HG02571 (cell line): Measurements from ENCODE around the gene ADCYAP1R1.

ENCODE experiments used
- ATAC-seq: cut with Tn5 transposase; IDR thresholded peaks from one replicate; pipeline ENCODE4 v1.9.1; 2021; ENCODE audit warnings: mild to moderate bottlenecking, moderate library complexity; ENCODE audit not compliant: unreplicated experiment

Gene ADCYAP1R1

DNA sequence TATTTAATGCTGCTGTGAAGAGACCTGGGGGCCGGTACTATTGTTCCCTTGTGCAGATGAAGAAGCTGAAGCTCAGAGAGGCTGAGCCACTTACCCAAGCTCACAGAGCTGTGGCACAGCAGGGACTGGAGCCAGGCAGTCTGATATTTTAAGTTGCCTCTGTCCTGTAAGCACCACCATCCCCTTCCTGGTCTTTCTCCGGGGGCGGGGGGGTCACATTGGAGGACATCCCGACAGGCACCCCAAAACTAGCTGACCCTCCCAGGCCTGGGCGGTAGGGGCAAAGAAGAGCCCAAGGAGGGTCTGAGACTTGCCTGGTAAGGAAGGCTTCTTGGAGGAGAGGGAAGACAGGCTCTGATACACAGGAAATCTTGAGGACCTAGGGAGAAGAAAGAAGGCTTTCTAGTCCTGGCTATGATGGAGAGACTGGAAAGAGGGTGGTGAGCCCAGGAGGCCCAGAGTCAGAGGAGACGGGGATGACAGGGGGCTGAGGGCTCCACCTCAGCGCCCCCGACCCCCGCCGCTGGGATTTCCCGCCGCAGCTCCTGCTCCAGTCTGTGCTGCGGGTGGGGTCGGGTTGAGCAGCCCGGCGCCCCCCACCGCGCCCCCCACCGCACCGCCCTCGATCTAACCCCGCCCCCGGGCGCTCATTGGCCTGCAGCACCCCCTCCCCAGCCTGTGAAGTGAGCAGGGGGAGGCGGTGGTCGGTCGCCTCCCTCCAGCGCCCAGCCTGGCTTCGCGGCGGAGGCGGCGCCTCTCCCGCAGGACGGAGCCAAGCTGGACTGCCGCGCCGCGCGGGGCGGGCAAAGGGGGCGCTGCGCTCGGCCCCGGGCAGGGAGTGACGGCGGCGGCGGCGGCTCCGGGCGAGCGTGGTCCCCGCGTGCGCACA is at the start of gene ADCYAP1R1:
TSS of gene ADCYAP1R1 (plus strand) at position 711 of the 889 bp plus-strand sequence. CDS start 10,957 bp downstream, outside the sequence.
- ATAC-seq: no peak

DNA sequence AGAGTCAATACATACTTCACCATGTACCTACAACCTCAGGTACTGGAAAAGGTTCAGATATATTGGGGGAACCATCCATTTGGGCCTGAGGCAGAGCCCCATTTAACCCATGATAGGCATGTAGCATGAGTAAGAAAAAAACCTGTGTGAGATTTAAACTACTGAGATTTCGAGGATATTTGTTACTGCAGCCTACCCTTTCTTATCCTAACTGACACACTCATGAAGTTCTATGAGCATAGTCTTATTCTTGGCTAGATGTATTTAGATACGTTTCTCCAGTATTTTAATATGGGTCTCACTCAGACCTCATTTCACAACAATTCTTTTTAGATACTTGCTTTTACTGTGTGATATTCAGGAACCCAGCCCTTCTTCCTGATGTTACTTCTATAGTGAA is 49.0 kb upstream of the ADCYAP1R1 start:
- no peak for ATAC-seq

- no peak for ATAC-seq
Measured at GRCh38 chr7:31003721-31004120, 48.4 kb upstream of the ADCYAP1R1 start.

DNA sequence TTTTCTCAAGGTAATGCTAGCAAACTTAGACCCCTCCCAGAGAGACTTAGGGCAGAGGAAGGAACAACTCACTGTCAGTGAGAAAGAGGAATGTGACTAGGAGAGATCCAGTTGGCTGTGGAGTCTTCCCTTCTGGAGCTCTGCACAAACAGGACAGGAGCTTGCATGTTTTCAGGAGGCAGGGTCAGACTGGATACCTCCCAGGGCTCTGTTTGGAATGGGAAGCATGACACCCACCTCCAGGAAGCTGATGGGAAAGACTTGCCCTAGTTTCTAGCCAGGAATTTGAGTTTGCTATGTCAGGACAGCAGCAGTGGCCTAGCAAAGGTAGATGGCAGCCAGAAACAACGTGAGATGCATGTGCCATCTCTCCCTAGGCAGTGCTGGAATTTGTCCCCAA is 47.7 kb upstream of the ADCYAP1R1 start:
- no peak for ATAC-seq

DNA sequence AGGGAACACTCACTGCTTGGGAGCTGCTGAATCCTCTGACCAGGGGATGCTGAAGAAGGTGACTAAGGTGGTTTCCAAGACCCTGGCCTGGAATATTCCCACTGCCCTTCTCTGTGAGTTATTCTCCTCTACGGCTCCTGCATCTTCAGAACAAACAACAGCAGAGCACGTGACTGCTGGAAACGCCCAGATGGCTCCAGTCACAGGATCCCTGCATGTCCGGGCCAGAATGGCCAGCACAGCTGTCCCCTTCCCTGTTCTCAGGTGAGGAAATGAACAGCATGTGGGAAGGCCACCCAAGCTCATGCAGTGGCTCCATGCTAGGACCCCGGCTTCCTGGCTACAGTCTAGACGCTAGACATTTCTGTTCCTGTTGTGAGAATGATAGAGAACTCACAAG is 45.3 kb upstream of the ADCYAP1R1 start:
- no peak for ATAC-seq

GRCh38 chr7:31007634-31008033 is 44.5 kb upstream of the ADCYAP1R1 start:
- no peak for ATAC-seq

DNA sequence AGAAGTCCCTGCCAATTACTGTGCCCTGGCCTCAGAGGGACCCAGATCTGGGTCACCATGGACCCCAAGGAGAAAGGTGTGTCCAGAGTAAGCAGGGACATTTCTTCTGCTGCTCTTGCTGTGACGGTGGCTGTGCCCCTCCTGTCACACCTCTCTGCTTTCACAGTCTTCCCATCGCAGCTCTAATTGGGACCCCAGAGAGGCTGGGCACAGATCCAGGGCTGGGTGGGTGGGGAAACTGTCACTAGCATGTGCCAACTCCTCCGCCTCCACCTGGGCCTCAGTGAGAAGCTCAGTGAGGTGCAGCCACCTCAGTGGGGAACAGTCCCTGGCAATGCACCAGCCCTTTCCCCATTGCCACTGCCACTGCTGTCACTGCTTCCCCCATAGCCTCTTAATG is 37.3 kb upstream of the ADCYAP1R1 start:
- no peak for ATAC-seq

DNA sequence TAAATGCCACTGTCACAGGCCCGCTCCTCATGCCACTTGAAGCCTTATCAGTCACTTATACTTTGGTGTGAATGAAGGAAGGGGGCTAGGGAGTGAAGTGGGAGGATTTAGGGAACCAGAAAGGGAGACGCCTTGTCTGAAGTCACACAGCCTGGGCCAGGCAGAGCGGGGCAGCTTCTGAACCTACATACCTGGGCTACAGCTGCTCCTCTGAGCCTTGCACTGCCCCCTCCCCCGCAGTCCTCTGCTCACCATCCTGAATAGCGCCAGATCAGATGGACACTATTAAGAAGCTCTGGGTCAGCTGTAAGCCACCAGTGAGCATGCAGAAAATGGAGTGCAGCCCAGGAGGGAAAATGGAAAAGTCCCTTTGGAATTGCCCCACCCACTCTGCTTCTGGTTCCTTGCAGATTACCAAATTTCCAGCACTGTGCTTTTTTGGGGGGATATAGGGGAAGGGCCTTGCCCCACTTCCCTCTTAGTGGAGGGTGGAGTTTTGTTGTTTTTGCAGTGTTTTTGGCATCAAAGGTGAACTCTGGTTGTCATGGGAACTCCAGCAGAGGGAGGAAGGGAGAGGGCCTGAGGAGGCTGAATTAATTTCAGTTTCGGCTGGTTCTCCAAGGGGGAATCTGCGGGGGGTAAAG is 35.0 kb upstream of the ADCYAP1R1 start:
- ATAC-seq: no peak

DNA sequence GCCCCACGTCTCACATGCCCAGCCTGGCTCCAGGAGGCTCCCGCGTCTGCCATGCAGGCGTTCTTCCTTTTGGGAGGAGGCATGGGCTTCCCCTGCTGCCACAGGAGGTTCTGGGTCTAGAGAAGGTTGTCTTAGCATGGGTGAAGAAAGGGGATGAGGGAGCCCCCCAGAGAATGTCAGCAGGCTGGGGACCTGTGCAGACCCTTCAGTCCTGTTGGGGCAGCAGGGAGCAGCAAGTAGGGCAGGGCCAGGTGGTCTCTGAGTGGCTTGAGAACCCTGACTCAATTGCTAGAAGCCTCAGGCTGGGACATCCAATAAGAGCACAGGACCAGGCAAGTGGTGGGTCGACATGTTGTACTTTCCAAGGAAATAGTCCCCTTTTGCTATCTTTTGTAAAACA is 34.4 kb upstream of the ADCYAP1R1 start:
- ATAC-seq: no peak

- ATAC-seq: no peak
Measured at GRCh38 chr7:31019509-31019908, 32.6 kb upstream of the ADCYAP1R1 start.

- ATAC-seq: no peak
Measured at GRCh38 chr7:31020161-31020560, 31.9 kb upstream of the ADCYAP1R1 start.

- ATAC-seq: no peak
Measured at GRCh38 chr7:31020652-31021051, 31.5 kb upstream of the ADCYAP1R1 start.

DNA sequence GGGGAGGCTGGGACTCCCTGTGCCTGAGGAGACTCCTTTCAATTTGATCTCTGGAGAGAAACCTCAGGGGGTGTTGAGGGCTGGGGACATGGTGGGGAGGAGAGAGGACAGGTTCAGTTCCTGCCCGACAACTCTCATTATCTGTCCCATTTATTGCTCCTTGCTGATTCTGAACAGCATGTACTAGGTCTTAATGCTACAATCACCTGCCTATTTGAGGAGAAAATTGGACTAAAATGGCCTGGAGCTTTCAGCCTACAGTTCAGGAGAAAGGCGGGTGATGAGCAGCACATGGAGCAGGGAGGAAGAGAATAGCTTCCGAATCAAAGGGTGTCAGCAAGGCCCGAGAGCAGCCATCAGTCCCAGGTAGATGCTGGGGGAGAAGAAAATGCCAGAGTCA is 30.0 kb upstream of the ADCYAP1R1 start:
- no peak for ATAC-seq

GRCh38 chr7:31022726-31023125 is 29.4 kb upstream of the ADCYAP1R1 start:
- ATAC-seq: no peak

DNA sequence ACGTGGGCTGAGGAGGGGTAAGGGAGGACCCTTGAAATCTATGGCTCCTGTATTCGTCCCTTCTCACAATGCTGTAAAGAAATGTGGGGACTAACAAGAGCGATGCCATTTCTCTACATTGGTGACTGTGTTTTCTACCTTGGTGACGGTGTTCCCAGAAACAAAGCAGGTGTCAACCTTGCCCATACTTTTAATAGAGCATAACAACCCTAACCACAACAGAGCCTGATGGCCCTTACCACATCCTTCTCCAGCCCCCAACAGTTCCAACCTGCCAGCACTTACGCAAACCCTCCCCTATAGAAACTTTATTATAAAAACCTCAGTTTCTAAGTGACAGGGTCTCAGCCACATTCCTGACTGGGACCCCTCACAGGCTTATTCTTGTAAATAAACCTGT is 28.2 kb upstream of the ADCYAP1R1 start:
- ATAC-seq: no peak

- no peak for ATAC-seq
Measured at GRCh38 chr7:31027161-31027965, 24.7 kb upstream of the ADCYAP1R1 start.

DNA sequence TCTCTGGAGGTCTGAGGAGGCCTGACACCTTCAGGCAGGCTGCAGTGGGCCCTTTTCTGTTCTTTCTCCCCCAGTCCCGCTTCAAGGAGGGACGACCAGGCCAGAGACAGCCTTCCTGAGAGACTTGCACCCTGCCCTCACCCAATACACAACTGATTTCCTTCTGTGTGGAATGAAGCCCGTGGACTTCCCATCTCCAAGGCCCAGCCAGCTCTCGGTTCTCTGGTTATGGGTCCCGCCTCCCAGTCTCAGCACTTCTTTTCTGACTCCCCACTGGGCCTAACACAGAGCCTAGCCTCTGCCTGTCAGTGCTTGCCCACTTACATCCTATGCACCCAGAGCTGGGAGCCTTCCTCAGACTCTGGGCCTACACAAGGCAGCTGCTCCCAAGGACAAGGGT is 24.1 kb upstream of the ADCYAP1R1 start:
- no peak for ATAC-seq

GRCh38 chr7:31028417-31028992 is 23.6 kb upstream of the ADCYAP1R1 start:
- no peak for ATAC-seq

GRCh38 chr7:31029251-31030042 is 22.7 kb upstream of the ADCYAP1R1 start:
- ATAC-seq: no peak

GRCh38 chr7:31033674-31034300 is 18.3 kb upstream of the ADCYAP1R1 start:
- ATAC-seq: no peak
